ELF-1 (cell line): ENCODE results near the gene ADAMTSL3.

Experiments used
- DNase-seq: peaks from one replicate; pipeline ENCODE4 v3.0.0-alpha.2; 2016; ENCODE audit warnings: low read depth, low spot score

ADAMTSL3 gene

GRCh38 chr15:83816124-83816883, 162.4 kb downstream of the ADAMTSL3 start:
- no peak for DNase-seq

DNA sequence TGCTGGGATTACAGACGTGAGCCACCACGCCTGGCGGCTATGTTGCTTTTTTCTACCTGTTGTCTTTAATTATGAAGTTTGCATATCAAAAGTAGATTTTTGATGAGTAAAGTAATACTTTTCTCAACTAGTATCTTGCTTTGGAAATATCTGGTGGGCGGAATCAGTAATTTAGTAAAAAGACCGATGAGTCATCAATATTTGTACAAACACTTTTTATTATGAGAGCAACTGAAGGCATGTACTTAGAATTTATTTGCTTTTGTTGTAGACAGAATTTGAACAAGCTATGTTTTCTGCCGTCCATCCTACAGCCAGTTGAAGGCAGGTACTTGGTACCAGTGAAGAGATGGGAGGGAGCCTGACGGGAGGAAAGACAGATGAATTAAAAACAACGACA, 164.7 kb downstream of the ADAMTSL3 start:
- no peak for DNase-seq

DNA sequence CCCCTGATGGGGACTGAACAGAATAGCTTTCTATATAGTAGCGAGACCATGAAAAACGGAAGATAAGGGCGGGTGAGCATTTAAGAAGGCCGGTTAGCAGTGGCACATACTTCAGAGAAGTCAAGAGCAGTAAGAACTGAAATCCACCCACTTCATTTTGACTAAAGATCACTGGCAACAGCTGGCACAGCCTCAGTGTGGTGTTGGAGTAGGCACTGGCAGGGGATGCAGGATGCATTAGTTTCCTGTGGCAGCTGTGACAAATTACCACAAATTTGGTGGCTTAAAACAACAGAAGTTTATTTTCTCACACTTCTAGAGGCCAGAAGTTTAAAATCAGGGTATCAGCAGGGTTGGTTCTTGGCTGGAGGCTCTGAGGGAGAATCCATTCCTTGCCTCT, 176.5 kb downstream of the ADAMTSL3 start:
- DNase-seq: no peak

DNA sequence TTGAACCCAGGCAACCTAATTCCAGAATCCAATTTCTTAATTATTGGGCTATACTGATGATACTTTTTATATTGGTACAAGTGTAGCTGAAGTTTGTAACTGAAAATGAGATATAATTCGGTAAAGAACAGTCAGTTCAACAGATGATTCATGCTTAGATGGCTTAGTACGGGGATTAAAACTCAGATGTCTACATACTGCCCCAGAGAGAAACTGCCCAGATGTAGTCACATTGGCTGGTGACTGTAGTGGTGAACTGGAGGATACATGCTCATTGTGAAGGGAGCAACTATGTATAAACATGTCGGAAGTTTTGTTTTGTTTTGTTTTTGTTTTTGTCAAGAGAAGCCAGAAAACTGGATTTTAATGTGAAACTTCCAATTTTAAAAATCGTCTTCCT, 179.6 kb downstream of the ADAMTSL3 start:
- no peak for DNase-seq

- no peak for DNase-seq
Observed at GRCh38 chr15:83835479-83835878, 181.6 kb downstream of the ADAMTSL3 start.

DNA sequence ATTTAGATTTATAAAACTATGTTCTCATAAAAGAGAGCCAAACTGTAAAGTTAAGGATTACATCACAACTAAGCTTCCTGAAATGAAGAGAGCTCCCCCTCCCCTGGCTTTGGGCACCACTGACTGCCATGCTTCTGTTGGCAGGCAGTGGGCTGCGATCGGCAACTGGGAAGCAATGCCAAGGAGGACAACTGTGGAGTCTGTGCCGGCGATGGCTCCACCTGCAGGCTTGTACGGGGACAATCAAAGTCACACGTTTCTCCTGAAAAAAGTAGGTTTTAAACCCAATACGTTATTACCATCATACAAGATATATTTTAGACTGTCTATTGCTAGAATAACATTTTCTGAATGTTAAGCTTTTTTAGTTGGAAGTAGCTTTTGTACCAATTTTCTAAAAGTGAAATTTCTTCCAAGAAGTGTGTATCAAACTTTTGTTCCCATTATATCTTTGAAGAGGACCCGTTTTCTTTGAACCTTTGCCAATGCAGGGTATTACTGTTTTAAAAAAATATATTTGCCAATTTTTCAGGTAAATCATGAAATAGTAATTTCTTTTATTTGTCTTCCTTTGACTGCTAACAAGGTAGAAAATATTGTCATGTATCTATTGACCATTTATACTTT, 184.1 kb downstream of the ADAMTSL3 start:
- DNase-seq: peak; percentile 28

- no peak for DNase-seq
Observed at GRCh38 chr15:83838763-83839162, 184.8 kb downstream of the ADAMTSL3 start.

DNA sequence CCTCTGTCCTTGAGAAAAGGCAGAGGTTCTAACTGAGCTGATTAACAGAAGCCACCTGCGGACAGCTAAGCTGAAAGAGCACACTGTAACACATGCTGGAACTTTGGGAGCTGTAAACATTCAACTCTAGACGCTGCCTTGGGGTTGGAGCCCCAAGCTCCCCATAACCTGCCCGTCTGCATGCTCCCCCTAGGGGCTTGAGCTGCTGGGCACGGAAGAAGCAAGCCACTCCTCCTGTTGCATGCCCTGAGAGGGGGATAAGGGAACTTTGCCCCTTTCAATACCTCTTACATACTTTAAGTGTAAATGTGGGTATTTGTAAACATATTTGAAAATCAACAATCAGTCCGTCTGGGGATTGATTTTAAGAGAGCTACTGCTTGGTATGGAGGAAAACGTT, 188.4 kb downstream of the ADAMTSL3 start:
- DNase-seq: no peak

DNA sequence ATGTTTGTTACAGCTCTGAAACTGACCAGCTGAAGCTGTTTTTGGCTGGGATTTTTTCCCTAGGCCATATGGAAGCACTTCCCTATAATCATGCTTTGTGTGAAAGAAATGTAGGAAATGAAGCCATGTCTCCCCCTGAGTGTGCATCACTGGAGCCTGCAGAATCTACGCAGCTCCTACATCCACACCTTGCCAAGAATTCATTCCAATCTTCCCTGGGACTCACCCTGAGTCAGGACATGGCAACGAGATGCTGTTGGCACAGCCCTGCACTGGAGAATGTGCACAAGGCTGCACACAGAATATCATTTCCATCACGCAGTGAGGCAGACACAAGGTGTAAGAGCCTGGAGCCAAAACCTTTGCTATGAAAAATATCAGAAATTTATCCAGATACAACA, 189.5 kb downstream of the ADAMTSL3 start:
- no peak for DNase-seq

DNA sequence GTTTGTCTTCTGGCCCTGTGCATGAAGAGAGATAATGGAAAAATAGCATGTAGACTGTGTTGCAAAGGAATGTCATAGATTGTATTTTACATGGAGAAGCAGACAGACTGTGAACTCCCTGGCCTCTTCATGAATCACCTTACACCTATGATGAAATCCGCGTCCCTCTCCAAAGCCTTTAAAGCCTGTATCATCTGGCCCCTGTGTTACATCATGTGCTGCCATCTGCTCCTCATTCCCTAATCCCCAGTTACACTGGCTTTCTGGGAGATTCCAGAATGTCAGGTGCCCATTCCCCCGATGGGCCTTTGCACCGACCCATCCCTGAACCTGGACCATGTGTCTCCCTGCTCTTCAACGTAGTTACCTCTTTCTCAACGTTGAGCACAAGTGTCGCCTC, 190.8 kb downstream of the ADAMTSL3 start:
- no peak for DNase-seq

- no peak for DNase-seq
Observed at GRCh38 chr15:83845230-83845629, 191.3 kb downstream of the ADAMTSL3 start.

- DNase-seq: no peak
Observed at GRCh38 chr15:83846847-83847246, 192.9 kb downstream of the ADAMTSL3 start.

DNA sequence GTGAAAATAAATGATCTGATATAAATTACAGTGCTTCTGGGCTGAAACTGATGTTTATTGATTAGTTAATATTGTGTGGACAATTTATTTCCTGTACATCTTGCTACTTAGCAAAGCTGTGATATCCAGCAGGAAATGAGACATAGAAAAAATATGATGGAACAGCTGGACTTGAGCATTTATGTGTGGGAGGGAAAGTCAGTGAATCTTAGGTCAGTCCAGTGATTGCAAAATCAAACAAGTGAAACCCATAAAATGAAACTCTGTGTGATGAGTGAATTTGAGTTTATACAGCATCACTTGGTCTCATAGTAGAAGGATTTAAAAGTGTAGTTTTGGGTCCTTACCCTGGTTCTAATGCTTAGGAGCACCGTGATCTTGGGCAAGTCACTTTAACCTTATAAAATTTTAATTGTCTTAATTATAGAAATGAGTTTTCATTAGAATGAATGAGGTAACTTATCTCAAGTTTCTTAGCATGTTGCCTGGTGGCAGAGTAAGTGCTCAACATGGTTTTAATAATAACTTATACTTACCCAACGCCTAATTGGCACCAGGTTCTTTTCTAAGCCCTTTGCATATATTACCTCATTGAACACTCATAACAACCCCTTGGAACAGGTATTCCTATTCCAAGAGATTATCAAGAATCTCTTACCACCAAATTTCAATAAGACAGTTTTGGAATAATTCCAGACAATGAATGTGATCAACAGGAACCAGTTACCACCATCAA, 194.6 kb downstream of the ADAMTSL3 start:
- no peak for DNase-seq

- no peak for DNase-seq
Observed at GRCh38 chr15:83850015-83850414, 196.1 kb downstream of the ADAMTSL3 start.

- DNase-seq: no peak
Observed at GRCh38 chr15:83850501-83851245, 196.8 kb downstream of the ADAMTSL3 start.

DNA sequence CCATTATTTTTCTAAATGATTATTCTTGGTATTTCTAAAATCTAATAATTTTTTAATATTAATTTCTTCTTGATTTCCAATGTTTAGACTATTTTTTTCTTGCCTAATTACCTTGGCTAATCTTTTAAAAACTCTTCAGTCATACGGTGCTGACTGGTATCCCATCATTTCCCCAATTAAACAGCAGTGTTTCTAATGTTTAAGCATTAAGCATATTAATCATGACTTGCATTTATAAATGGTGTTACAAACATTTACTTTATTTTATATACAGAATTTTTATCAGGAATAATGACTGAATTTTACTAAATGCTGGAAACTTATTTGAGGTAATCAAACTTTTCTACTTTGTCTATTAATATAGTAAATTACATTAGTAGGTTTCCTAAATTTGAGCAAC, 199.3 kb downstream of the ADAMTSL3 start:
- DNase-seq: no peak

DNA sequence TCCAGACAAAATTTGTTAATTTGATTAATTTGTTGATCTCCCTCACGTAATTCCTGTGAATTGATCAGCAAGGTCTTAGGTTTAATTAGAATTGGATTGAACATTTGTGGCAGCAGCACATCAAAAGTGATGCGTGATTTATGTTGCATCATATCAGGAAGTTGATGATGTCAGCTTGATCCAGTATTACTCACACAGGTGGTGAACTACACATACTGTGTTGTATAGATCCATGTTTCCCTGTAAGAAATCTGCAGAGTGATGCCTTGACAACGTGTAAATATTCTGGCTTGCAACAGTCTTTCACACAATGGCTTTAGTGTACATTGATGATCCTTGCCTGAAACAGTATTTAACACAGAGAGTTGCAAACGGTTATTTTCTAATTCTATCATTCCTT, 200.4 kb downstream of the ADAMTSL3 start:
- no peak for DNase-seq

DNA sequence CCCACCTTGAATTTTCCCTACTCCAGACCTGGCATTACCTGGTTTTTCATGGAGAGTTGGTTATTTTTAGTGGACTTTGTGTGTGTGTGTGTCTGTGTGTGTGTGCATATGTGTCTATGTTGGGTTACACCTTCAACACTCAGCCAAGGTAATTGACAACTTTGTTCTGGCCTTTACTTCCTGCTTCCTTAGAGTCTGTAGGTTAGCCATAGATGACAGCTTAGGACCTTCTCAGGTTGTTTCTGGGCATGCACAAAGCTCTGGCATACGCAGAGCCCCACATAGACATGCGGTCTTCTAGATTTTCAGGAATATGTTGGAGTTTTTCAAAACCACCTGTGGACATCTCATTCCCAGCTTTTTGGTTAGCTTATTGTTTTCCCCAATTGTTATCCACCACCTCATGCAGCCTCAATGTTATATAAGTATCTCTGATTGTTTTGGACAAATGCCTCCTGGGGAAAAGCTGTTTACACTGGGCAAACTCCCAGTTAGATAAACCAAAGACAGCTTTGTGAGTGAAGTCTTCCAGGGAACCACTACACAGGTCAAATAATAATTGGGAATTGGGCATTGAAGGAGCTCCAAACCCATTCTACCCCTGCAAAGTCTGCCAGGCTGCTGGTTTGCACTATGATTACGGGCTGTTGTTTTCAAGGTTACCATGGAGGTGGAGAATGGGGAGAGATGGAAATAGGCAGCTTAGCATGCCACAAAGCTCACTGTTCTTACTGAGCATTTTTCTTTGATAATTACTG, 201.2 kb downstream of the ADAMTSL3 start:
- no peak for DNase-seq

DNA sequence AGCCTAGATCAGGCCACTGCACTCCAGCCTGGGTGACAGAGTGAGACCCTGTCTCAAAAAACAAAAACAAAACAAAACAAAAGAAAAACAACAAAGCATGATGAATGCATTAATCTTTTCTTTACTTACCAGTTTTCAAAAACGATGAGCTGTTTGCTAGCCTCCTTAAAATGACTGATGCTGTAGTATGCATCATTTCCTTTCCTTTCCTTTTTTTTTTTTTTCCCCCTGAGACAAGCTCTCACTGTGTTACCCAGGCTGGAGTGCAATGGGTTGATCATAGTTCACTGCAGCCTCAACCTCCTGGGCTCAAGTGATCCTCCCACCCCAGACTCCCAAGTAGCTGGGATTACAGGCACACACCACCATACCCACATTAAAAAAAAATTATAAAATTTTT, 202.0 kb downstream of the ADAMTSL3 start:
- DNase-seq: no peak

- no peak for DNase-seq
Observed at GRCh38 chr15:83858820-83859505, 205.0 kb downstream of the ADAMTSL3 start.

GRCh38 chr15:83866692-83867091, 212.8 kb downstream of the ADAMTSL3 start:
- DNase-seq: no peak
